HepG2 (cell line): ENCODE data around the gene GRM5. TPM values are rescaled to one million over a fixed set of nuclear protein-coding genes. Genes with fewer than 3 reads are reported as not detected.

Experiments
- ATAC-seq: fragments of 200-7000 bp; cut with Tn5 transposase; 3 replicates; pipeline ENCODE4 v1.9.1; 2020; ENCODE audit warnings: mild to moderate bottlenecking, moderate library complexity
- BruUV-seq: library from RNA; stranded (reverse); fragments of 400-500 nt; replicated peaks from 2 replicates; lab custom pipeline; 2021; lab: Mats Ljungman, UMichigan
- CTCF ChIA-PET: fragments of 300-600 bp; formaldehyde crosslinking; extraction: SDS; loops from one replicate; lab custom pipeline; 2021; ENCODE audit warnings: low total read pairs, inconsistent platforms, low intra/inter-chr PET ratio; lab: Yijun Ruan, JAX
- POLR2A ChIA-PET: fragments of 350-600 bp; sonication (Branson Sonifier 250); formaldehyde crosslinking; loops from one replicate; lab custom pipeline; 2020; ENCODE audit warnings: antibody characterized with exemption, inconsistent platforms; lab: Yijun Ruan, JAX
- DNase-seq: peaks from one replicate; pipeline ENCODE4 v3.0.0-alpha.2; 2015; ENCODE audit warnings: low spot score
- FAIRE-seq: peaks from 3 replicates; lab custom pipeline; 2011; peaks lifted over from hg19 to GRCh38; lab: Jason Lieb, UNC
- H2AFZ ChIP-seq: one replicate; pipeline ENCODE4 v1.6.1; 2011; ENCODE audit warnings: low read length, inconsistent platforms
- H3K27ac ChIP-seq: fragments of 300-600 bp; 3 replicates; pipeline ENCODE4 v1.8.0; 2011; ENCODE audit warnings: mixed run types, mild to moderate bottlenecking, mixed read lengths, low read length, inconsistent platforms; ENCODE audit not compliant: insufficient read depth; ENCODE audit errors: extremely low read length
- H3K27me3 ChIP-seq, 2 experiments: fragments of 200-600 bp in 1 of 2; 2 replicates in 1 of 2; 3 replicates in 1 of 2; pipeline versions ENCODE4 v1.6.0 to v1.8.0; 2011; ENCODE audit warnings: low read length in 2 of 2, mild to moderate bottlenecking in 2 of 2, moderate library complexity in 2 of 2, inconsistent platforms in 1 of 2; ENCODE audit not compliant: insufficient read depth in 2 of 2, control insufficient read depth in 1 of 2
- H3K36me3 ChIP-seq, 2 experiments: fragments of 200-600 bp in 1 of 2; replicated peaks in 1 of 2; 2 replicates in 1 of 2; 3 replicates in 1 of 2; pipeline versions ENCODE4 v1.5.1 to v1.8.0; 2011; ENCODE audit warnings: low read length in 2 of 2, inconsistent platforms in 1 of 2; ENCODE audit not compliant: insufficient read depth in 2 of 2, control insufficient read depth in 1 of 2
- H3K4me1 ChIP-seq: 2 replicates; pipeline ENCODE4 v1.5.1; 2012; ENCODE audit warnings: low read length, inconsistent platforms; ENCODE audit not compliant: insufficient read depth
- H3K4me2 ChIP-seq: 2 replicates; pipeline ENCODE4 v1.6.0; 2011; ENCODE audit warnings: low read depth, low read length, inconsistent platforms
- H3K4me3 ChIP-seq, 3 experiments: fragments of 200-600 bp in 1 of 3; sonication (generic), shearing (Covaris generic) in 1 of 3; replicated peaks in 1 of 3; 2 replicates each; pipeline ENCODE4 v1.5.1; 2011 to 2016; ENCODE audit warnings: low read length in 3 of 3, inconsistent platforms in 2 of 3, low read depth in 2 of 3, mild to moderate bottlenecking in 2 of 3, control low read depth in 1 of 3, mixed read lengths in 1 of 3; ENCODE audit not compliant: insufficient read depth in 1 of 3
- H3K79me2 ChIP-seq: one replicate; pipeline ENCODE4 v1.6.1; 2011; ENCODE audit warnings: low read length, inconsistent platforms; ENCODE audit not compliant: insufficient read depth
- H3K9ac ChIP-seq: 2 replicates; pipeline ENCODE4 v1.6.0; 2011; ENCODE audit warnings: mild to moderate bottlenecking, low read depth, low read length, inconsistent platforms; ENCODE audit not compliant: insufficient read depth
- H3K9me3 ChIP-seq: 2 replicates; pipeline ENCODE4 v1.5.1; 2012; ENCODE audit warnings: mild to moderate bottlenecking, low read length
- H4K20me1 ChIP-seq: 2 replicates; pipeline ENCODE4 v1.6.0; 2011; ENCODE audit warnings: inconsistent platforms, mild to moderate bottlenecking, low read length, moderate library complexity; ENCODE audit not compliant: insufficient read depth
- ATF1 ChIP-seq: IDR thresholded peaks from 2 replicates; pipeline ENCODE4 v1.6.1; 2016; ENCODE audit warnings: mild to moderate bottlenecking, control low read depth
- CBX5 ChIP-seq: sonication (generic); formaldehyde crosslinking; IDR thresholded peaks from 2 replicates; pipeline ENCODE4 v1.4.0; 2020; ENCODE audit warnings: missing genetic modification reagents, borderline replicate concordance
- CHCHD3 ChIP-seq: sonication (generic); formaldehyde crosslinking; IDR thresholded peaks from 2 replicates; pipeline ENCODE4 v1.8.0; 2022; ENCODE audit warnings: mild to moderate bottlenecking, missing genetic modification reagents, moderate library complexity
- GATAD1 ChIP-seq: IDR thresholded peaks from 2 replicates; pipeline ENCODE4 v1.6.1; 2016; ENCODE audit warnings: missing genetic modification reagents, missing compliant biosample characterization
- ISX ChIP-seq: sonication (generic); formaldehyde crosslinking; conservative IDR thresholded peaks from 2 replicates; pipeline ENCODE4 v1.5.0; 2020; ENCODE audit warnings: missing genetic modification reagents
- JUND ChIP-seq: sonication (generic); formaldehyde crosslinking; IDR thresholded peaks from 2 replicates; pipeline ENCODE4 v1.8.0; 2022; ENCODE audit warnings: mild to moderate bottlenecking, missing genetic modification reagents
- KDM3A ChIP-seq: IDR thresholded peaks from 2 replicates; pipeline ENCODE4 v1.6.1; 2018; ENCODE audit warnings: low read depth, missing compliant biosample characterization
- PAWR ChIP-seq: sonication (generic); formaldehyde crosslinking; IDR thresholded peaks from 2 replicates; pipeline ENCODE4 v1.4.0; 2020; ENCODE audit warnings: missing genetic modification reagents, mild to moderate bottlenecking, borderline replicate concordance
- PCBP1 ChIP-seq: fragments of 200-400 bp; formaldehyde crosslinking; IDR thresholded peaks from 2 replicates; pipeline ENCODE4 v1.6.1; 2017; ENCODE audit warnings: mild to moderate bottlenecking, low read depth, low read length, borderline replicate concordance
- PCBP2 ChIP-seq: fragments of 200-400 bp; formaldehyde crosslinking; optimal IDR thresholded peaks from 2 replicates; pipeline ENCODE3; 2018; ENCODE audit warnings: low read length, low read depth; ENCODE audit not compliant: poor library complexity, severe bottlenecking
- TIGD3 ChIP-seq: sonication (generic); formaldehyde crosslinking; IDR thresholded peaks from 2 replicates; pipeline ENCODE4 v1.5.1; 2020; ENCODE audit warnings: mild to moderate bottlenecking, missing genetic modification reagents, borderline replicate concordance
- TSC22D2 ChIP-seq: sonication (generic); formaldehyde crosslinking; IDR thresholded peaks from 2 replicates; pipeline ENCODE4 v1.5.1; 2020; ENCODE audit warnings: missing genetic modification reagents, mild to moderate bottlenecking, borderline replicate concordance
- ZBTB7A ChIP-seq: sonication (generic); formaldehyde crosslinking; IDR thresholded peaks from 2 replicates; pipeline ENCODE4 v1.8.0; 2022; ENCODE audit warnings: mild to moderate bottlenecking, missing genetic modification reagents
- ZNF138 ChIP-seq: sonication (generic); formaldehyde crosslinking; IDR thresholded peaks from 2 replicates; pipeline ENCODE4 v1.5.0; 2020; ENCODE audit warnings: mild to moderate bottlenecking, low read depth, missing genetic modification reagents
- ZSCAN30 ChIP-seq: sonication (generic); formaldehyde crosslinking; IDR thresholded peaks from 2 replicates; pipeline ENCODE4 v1.5.0; 2020; ENCODE audit warnings: mild to moderate bottlenecking, missing genetic modification reagents
- WGBS: methylation state at CpG from one replicate; pipeline ENCODE4 v1.1.6; 2017; ENCODE audit warnings: low lambda C conversion rate; 5-methylcytosine and 5-hydroxymethylcytosine counted together
- in situ Hi-C: cut with HindIII; loops from 2 replicates; pipeline ENCODE4 v1.10.0; 2017; ENCODE audit warnings: low pct_unique_long_range_greater_than_20kb; ENCODE audit not compliant: extremely low pct_ligation_motif_present
- intact Hi-C: fragments of 100-400 bp; cut with micrococcal nuclease; formaldehyde crosslinking; loops from one replicate; pipeline ENCODE4 v1.10.0; 2022; ENCODE audit not compliant: unreplicated experiment
- polyA plus RNA-seq, 8 experiments: library from polyadenylated mRNA; depleted of rRNA in 3 of 8; stranded (reverse) in 7 of 8; unstranded in 1 of 8; fragments of >200 nt; fragmentation: Illumina TruSeq in 4 of 8; extraction: Trizol in 4 of 8; gene quantifications; 2 replicates each; pipeline versions ENCODE4 v1.2.1 to v1.2.3, GENCODE V29; 2011 to 2016; ENCODE audit warnings: low read depth in 4 of 8, missing spikeins in 1 of 8, mixed read lengths in 1 of 8; ENCODE audit not compliant: insufficient read depth in 1 of 8
- total RNA-seq, 5 experiments: library from RNA; depleted of rRNA; stranded (reverse); fragments of >200 nt; fragmentation: Illumina TruSeq; extraction: Trizol; gene quantifications; 2 replicates each; pipeline ENCODE4 v1.2.3, GENCODE V29; 2016; ENCODE audit warnings: low read depth in 1 of 5
- TF ChIP-seq, protein P1 (sequence below), 2 experiments: sonication (generic) in 1 of 2; formaldehyde crosslinking in 1 of 2; IDR thresholded peaks; 2 replicates each; pipeline versions ENCODE4 v1.5.1 to v1.6.1; 2011 to 2020; ENCODE audit warnings: borderline replicate concordance in 1 of 2, low read depth in 1 of 2, low read length in 1 of 2, mild to moderate bottlenecking in 1 of 2, missing genetic modification reagents in 1 of 2, moderate library complexity in 1 of 2
- TF ChIP-seq, protein P2 (sequence below): sonication (generic); formaldehyde crosslinking; IDR thresholded peaks from 2 replicates; pipeline ENCODE4 v1.9.0; 2021; ENCODE audit warnings: missing genetic modification reagents, mild to moderate bottlenecking, borderline replicate concordance
- TF ChIP-seq, protein P3 (sequence below): sonication (generic); formaldehyde crosslinking; IDR thresholded peaks from 2 replicates; pipeline ENCODE4 v1.5.1; 2020; ENCODE audit warnings: missing genetic modification reagents, mild to moderate bottlenecking, borderline replicate concordance

GRM5 gene
- total and polyA plus RNA-seq, 2 of the 13 experiments (the other 11 are each of a cell fraction or from before 2014, with no cell fraction given) = not detected

DNA sequence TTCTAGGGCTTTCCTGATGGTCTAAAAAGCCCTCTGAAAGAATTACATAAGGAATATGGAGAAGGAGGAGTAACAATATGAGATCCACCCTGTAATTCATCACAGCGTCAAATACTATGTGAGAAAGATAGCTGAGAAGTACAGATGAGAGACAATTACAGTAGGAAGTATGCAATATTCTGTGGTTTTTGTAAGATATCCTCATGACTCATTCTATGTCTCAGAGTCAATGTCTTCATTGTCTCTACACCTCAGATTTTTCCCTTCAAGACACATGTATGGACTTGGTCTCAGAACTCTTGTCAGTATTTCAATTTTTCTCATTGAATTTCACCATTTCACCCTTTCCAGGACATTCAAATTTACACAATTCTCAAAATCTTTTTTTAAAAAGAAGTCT lies 385.0 kb downstream of the GRM5 start:
- H3K4me1 ChIP-seq = no peaks in the 10 kb centered on the region
- no peaks in the 10 kb centered on the region for H3K36me3 ChIP-seq
- no peaks in the 10 kb centered on the region for H4K20me1 ChIP-seq
- H3K27ac ChIP-seq = no peak overlapping the region
- in situ Hi-C loops = no loop called here
- FAIRE-seq (no peak), DNase-seq (no peak), ATAC-seq (no peak)
- H3K4me2 ChIP-seq = no peak overlapping the region
- H3K9ac ChIP-seq = no peak overlapping the region
- BruUV-seq = no TSS peak
- H3K79me2 ChIP-seq = no peaks in the 10 kb centered on the region
- TF ChIP-seq CHCHD3 (CRISPR knock-in tag) (no peak), JUND (no peak), CBX5 (CRISPR knock-in tag) (no peak), ZNF138 (CRISPR knock-in tag) (no peak), ATF1 (CRISPR knock-in tag) (no peak), GATAD1 (no peak), ZSCAN30 (no peak), KDM3A (CRISPR knock-in tag) (no peak), ISX (CRISPR knock-in tag) (no peak), PCBP2 (no peak), TIGD3 (CRISPR knock-in tag) (no peak), ZBTB7A (CRISPR knock-in tag) (no peak), PCBP1 (no peak), PAWR (CRISPR knock-in tag) (no peak), TSC22D2 (CRISPR knock-in tag) (no peak)
- TF ChIP-seq, protein P1, sequence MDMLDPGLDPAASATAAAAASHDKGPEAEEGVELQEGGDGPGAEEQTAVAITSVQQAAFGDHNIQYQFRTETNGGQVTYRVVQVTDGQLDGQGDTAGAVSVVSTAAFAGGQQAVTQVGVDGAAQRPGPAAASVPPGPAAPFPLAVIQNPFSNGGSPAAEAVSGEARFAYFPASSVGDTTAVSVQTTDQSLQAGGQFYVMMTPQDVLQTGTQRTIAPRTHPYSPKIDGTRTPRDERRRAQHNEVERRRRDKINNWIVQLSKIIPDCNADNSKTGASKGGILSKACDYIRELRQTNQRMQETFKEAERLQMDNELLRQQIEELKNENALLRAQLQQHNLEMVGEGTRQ (IDR thresholded peaks at IDR 0.05; ENCODE audit: low read depth, low read length) = no peak
- TF ChIP-seq, protein P1 (CRISPR knock-in tag; IDR thresholded peaks at IDR 0.05; ENCODE audit: borderline replicate concordance) = no peak
- TF ChIP-seq, protein P2, sequence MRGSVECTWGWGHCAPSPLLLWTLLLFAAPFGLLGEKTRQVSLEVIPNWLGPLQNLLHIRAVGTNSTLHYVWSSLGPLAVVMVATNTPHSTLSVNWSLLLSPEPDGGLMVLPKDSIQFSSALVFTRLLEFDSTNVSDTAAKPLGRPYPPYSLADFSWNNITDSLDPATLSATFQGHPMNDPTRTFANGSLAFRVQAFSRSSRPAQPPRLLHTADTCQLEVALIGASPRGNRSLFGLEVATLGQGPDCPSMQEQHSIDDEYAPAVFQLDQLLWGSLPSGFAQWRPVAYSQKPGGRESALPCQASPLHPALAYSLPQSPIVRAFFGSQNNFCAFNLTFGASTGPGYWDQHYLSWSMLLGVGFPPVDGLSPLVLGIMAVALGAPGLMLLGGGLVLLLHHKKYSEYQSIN (CRISPR knock-in tag) = no peak
- TF ChIP-seq, protein P3, sequence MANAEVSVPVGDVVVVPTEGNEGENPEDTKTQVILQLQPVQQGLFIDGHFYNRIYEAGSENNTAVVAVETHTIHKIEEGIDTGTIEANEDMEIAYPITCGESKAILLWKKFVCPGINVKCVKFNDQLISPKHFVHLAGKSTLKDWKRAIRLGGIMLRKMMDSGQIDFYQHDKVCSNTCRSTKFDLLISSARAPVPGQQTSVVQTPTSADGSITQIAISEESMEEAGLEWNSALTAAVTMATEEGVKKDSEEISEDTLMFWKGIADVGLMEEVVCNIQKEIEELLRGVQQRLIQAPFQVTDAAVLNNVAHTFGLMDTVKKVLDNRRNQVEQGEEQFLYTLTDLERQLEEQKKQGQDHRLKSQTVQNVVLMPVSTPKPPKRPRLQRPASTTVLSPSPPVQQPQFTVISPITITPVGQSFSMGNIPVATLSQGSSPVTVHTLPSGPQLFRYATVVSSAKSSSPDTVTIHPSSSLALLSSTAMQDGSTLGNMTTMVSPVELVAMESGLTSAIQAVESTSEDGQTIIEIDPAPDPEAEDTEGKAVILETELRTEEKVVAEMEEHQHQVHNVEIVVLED = no peak
- CTCF ChIA-PET = no interaction called here
- no peak overlapping the region for H3K4me3 ChIP-seq
- POLR2A ChIA-PET = no interaction called here
- no peaks in the 10 kb centered on the region for H3K9me3 ChIP-seq
- no peak overlapping the region for H2AFZ ChIP-seq
- 79% methylated on average over 1 of the region's 1 CpG for WGBS
- no peaks in the 10 kb centered on the region for H3K27me3 ChIP-seq
- intact Hi-C loops = no loop called here
